Stimulated activated CD8-positive, alpha-beta memory T cell treated with anti-CD3 and anti-CD28 coated beads, Interleukin-7, amount 100 ng/mL, for 24 hours (primary cell): ENCODE measurements around the gene AKAP17A.
A peak's percentile ranks its signal among the peaks of the same experiment; 100 is the strongest.
"Not testable (repeated sequence)": the region's sequence is repeated elsewhere in the genome, so short reads cannot be mapped to it uniquely, and the experiment has no call there.

Experiments used
- DNase-seq: peaks from one replicate; pipeline ENCODE4 v3.0.0-alpha.2; 2020; ENCODE audit warnings: low read depth

The AKAP17A gene, protein sequence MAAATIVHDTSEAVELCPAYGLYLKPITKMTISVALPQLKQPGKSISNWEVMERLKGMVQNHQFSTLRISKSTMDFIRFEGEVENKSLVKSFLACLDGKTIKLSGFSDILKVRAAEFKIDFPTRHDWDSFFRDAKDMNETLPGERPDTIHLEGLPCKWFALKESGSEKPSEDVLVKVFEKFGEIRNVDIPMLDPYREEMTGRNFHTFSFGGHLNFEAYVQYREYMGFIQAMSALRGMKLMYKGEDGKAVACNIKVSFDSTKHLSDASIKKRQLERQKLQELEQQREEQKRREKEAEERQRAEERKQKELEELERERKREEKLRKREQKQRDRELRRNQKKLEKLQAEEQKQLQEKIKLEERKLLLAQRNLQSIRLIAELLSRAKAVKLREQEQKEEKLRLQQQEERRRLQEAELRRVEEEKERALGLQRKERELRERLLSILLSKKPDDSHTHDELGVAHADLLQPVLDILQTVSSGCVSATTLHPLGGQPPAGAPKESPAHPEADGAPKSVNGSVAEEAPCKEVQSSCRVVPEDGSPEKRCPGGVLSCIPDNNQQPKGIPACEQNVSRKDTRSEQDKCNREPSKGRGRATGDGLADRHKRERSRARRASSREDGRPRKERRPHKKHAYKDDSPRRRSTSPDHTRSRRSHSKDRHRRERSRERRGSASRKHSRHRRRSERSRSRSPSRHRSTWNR

DNA sequence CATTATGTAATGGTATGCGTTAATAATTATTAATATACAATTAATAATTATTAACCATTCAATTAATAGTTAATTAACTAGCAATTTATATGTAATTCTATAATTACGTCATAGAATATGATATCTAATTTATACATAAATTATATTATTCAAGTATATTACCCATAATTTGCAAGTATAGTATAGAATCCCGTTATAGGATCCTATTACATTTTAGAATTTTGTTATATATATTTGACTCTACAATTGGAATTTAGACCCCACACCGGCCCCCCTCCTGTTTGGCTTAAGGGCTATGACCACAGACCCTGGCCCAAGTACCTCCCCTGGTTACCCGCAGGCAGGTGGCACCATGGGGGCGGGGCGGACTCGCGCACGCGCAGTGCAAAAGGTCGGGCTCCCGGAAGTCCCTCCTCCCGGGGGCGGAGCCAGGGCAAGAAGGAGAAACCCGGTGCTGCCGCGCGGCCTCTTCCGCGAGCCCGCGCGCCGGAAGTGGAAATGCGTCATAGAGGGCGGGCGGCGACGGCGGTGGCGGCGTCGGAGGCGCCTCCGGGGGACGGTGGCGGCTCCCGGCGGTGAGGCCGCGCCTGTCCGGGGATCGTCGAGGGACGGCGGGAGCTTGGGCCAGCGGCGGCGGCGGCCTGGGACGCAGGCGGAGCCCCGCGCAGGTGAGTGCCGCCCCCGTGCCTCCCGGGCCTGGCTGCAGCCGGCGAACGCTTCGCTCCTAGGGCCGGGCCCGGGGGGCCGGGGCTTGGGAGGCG lies at the start of gene AKAP17A:
Gene AKAP17A (plus strand): TSS at position 503 of the 761 bp plus-strand sequence. CDS start 1,859 bp downstream, outside the sequence.
- peak; percentile 99 for DNase-seq

DNA sequence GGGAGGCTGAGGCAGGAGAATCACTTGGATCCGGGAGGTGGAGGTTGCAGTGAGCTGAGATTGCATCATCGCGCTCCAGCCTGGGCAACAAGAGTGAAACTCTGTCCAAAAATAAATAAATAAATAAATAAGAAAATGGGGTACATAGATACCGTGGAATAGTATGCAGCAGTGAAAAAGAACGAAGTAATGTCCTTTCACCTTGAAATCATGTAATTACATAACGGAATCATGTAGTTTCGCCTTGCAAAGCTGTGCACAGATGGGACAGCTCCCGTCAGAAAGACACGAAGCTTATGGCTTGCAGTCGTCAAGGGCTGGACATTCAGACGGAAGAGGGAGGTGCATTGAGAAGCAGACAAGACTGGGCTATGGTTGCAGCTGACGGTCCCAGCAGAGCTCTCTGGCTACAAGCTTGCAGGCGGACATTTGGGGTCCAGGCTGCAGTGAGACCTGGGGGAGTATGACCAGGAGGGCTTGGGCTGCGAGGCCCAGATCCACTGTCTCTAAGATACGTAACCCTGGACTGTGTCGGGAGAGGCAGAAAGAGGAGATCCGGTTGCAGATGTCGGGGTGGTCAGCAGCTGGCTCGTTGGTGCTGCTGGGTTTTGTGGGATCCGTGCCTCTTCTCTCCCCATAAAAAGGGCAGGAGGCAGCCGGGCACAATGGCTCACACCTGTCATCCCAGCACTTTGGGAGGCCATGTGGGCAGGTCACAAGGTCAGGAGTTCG lies 48.2 kb upstream of the AKAP17A start:
- DNase-seq = no peak

DNA sequence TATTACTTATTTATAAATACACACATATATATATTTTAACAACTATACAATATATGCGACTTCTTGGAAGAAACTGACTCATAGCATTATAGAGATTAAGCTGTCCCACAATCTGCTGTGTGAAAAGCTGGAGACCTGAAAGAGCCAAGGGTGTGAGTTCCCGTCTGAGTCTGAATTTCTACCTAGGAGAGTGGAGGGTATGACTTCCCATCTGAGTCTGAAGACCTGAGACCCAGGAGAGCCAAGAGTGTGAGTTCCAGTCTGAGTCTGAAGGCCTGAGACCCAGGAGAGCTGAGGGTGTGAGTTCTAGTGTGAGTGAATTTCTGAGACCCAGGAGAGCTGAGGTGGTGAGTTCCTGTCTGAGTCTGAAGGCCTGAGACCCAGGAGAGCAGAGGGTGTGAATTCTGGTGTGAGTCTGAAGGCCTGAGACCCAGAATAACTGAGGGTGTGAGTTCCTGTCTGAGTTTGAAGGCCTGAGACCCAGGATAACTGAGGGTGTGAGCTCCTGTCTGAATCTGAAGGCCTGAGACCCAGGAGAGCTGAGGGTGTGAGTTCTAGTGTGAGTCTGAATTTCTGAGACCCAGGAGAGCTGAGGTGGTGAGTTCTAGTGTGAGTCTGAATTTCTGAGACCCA lies 45.5 kb upstream of the AKAP17A start:
- no peak for DNase-seq

DNA sequence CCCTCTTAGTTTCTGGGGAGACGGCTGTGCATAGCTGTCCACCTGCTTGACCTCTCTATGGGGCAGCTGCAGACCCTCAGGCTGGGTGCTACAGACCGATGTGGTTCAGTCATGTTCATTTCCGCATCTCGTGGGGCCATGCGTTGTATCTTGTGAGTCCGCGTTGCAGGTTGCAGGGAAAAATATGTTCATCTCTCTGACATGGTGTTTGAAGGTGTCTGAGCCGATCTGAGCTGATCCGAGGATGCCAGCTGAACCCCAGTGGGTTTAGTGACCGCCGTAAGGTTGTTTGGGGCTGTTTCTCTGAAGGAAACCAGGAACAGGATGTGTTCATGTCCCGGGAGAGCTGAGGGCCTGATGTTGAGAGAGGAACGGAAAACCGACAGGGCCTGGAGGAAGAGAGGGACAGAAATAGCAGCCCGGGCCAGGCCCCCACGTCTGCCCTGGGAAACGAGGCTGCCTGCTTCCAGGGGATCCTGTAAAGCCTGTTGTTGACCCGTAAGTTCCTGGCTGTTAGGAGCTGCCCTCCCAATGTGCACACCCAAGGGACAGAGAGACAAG lies 44.6 kb upstream of the AKAP17A start:
- DNase-seq = no peak

DNA sequence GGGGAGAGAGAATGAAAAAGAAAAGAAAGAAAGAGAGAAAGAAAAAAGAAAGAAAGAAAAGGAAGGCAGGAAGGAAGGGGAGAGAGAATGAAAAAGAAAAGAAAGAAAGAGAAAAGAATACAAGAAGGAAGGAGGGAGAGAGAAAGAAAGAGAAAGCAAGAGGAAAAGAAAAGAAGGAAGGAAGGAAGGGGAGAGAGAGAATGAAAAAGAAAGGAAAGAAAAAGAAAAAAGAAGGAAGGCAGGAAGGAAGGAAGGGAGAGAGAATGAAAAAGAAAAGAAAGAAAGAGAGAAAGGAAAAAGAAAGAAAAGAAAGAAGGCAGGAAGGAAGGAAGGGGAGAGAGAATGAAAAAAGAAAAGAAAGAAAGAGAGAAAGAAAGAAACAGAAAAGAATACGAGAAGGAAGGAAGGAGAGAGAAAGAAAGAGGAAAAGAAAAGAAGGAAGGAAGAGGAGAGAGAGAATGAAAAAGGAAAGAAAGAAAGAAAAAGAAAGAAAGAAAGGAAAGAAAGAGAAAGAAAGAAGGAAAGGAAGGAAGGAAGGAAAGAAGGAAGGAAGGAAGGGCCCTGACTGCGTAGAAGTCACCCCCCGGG lies 39.4 kb upstream of the AKAP17A start:
- DNase-seq = no peak

DNA sequence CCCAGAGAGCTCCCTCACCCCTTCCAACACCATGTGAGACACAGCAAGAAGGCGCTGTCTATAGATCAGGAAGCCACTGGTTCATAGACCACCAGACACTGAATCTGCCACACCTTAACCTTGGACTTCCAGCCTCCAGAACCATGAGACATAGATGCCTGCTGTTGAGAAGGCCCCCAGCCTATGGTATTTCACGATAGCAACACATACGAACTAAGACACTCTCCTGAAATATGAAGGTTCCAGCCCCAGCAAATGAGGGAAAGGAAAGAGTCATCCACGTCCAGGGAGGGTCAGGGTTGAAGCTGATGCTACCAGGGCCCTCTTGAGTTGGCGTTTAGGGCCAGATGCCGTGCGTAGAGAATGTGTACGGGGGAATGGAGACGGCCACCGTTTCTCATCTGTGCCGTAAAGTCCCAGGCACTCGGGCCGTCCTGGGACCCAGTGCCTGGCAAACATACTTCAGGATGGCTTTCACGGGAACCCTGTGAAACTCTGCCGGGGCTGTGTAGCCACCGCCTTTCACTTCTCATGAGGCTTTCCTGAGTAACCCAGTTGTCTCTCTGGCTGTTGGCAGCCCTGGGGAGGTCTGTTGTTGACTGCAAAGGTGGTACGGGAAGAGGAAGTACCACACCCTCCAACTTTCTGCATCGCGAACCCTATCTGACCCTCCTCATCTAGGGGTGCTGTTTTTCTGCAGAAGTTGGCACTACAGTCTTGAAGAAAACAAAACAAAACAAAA lies 36.8 kb upstream of the AKAP17A start:
- no peak for DNase-seq

DNA sequence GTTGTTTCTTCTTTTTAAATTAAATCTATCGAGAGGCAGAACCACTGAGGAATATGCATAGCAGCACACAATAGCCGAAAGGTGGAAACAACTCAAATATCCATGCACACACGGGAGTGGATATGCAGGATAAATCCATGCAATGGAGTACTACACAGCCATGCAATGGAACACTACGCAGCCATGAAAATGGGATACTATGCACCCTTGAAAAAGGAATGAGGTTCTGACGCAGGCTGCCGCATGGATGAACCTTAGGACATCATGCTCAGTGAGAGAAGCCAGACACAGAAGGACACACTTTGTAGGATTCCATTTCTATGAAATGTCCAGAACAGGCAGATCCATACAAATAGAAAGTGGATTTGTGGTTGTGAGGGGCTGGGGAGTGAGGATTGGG lies 36.0 kb upstream of the AKAP17A start:
- DNase-seq = no peak

DNA sequence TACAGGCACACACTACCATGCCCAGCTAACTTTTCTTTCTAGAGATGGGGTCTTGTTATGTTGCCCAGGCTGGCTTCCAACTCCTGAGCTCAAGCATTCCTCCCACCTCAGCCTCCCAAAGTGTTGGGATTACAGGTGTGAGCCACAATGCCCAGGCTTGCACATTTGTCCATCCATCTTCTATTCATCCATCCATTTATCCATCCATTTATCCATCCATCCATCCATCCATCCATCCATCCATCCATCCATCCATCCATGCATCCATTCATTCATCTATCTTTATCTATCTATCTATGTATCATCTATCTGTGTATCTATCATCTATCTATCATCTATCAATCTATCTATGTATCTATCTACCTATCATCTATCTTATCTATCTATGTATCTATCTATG lies 34.0 kb upstream of the AKAP17A start:
- DNase-seq = not testable (repeated sequence)

DNA sequence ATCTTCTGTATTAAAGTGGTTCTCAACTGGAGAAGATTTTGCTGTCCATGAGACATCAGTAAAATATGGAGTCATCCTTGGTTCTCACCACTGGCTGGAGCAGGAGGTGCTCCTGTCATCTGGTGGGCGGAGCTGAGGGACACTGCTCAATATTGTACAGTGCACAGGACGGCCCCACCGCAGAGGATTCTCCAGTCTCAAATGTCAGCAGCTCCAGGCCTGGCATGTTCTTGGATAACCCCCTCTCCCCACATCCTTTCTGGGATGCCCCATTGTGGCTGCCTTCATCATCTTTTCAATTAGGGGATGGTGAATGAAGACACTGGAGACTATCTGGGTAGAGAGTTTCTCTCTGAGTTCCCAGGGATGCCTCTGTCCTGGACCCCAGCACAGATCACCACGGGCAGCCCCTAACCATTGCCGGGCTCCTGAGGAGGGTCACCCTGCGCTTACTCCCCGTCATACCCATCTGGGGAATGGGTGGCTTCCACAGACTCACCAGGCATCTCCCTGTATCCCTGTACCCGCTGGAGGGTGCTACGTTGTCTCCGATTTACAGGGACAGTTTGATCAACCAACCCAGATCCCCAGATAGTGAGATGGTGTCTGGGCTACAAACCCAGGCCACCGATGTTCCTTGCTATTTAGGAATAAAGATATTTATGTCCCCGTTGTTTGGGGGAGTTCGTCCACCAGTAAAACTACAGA lies 32.5 kb upstream of the AKAP17A start:
- DNase-seq = no peak

DNA sequence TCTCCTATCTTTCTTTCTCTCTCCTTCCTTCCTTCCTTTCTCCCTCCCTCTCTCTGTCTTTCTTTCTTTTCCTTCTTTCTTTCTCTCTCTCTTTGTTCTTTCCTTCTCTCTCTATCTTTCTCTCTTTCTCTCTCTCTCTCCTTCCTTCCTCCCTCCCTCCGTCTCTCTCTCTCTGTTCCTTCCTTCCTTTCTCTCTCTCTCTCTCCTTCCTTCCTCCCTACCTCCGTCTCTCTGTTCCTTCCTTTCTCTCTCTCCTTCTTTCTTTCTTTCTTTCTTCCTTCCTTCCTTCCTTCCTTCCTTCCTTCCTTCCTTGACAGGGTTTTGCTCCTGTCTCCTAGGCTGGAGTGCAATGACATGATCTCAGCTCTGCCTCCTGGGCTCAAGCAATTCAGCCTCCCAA lies 30.2 kb upstream of the AKAP17A start:
- no peak for DNase-seq

DNA sequence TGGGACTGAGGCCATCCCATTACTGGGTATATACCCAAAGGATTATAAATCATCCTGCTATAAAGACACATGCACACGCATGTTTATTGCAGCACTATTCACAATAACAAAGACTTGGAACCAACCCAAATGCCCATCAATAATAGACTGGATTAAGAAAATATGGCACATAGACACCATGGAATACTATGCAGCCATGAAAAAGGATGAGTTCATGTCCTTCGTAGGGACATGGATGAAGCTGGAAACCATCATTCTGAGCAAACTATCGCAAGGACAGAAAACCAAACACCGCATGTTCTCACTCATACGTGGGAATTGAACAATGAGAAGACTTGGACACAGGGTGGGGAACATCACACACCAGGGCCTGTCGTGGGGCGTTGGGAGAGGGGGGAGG lies 27.3 kb upstream of the AKAP17A start:
- DNase-seq = not testable (repeated sequence)

DNA sequence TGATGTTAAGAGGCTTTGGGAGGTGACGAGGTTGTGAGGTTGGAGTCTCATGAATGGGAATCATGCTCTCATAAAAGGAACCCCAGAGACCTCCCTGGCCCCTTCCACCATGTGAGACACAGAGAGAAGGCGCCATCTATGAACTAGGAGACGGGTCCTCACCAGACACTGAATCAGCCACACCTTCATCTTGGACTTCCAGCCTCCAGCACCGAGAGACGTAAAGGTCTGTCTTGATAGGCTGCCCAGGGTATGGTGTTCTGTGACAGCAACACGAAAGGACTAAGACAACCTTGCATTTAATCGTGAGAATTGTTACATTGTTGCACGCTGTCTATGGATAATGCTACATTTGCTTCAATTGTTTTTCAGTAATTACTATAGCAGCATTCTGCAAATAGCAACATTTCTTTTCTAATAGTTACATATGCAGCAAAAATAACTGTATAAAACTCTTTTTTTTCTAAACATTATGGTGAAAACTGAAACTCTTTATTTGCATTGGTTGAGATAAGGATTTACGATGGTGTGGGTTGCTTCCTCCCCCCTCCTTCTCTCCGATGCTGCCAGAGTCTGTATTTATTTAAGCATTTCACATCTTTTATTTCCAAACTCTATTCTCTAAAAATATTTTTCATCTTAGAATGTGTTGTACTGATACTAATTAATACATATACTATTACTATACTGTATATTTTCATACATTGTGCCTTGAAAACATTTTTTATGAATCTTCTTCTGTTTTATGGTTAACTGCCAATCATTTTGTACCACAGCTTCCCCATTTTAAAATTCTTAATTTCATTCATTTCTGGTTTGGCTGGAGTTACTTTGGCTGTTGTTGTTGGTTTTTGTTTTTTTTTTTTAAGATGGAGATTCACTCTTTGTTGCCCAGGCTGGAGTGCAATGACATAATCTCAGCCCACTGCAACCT lies 26.4 kb upstream of the AKAP17A start:
- DNase-seq = no peak

DNA sequence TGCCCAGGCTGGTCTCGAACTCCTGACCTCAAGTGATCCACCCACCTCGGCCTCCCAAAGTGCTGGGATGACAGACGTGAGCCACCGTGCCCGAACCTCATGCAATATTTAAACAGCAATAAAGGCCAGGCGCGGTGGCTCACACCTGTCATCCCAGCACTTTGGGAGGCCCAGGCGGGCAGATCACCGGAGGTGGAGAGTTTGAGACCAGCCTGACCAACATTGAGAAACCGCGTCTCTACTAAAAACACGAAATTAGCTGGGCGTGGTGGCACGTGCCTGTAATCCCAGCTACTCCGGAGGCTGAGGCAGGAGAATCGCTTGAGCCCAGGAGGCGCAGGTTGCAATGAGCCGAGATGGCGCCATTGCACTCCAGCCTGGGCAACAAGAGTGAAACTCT lies 17.2 kb upstream of the AKAP17A start:
- not testable (repeated sequence) for DNase-seq

DNA sequence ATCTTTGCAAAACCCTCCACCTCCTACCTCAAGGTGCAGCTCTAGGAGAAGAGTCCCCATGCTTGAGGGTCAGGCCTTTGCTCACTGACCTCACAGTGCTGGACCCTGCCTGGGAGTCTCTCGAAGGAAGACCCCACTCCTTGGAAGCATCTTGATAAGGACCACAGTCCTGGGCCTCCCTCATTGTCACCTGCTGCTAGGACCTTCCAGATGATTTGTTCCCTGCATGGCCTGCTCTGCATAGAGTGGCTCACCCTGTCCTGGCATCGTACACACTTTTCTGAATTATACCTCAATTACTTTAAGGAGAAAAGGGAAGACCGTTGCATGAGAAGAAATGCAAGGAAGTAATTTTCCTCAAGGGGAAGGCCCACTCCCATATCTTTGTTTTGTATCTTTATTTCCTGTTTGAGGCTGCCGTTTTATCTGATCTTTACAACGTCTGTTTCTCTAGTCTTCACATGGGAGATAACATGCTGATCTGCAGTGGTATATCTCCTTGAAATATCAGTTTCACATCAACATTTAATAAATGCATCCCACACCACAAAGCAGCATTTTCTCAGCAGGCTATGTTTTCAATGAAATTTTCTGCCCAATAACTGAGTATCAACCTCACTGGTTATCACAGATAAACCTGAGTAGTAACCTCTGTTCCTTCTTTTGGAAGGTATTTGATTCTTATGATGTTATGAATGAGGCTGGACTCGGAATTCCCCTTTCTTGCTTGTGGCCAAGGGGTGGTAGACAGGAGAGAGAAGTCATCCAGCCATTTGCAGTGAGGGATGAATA lies 15.0 kb upstream of the AKAP17A start:
- no peak for DNase-seq

DNA sequence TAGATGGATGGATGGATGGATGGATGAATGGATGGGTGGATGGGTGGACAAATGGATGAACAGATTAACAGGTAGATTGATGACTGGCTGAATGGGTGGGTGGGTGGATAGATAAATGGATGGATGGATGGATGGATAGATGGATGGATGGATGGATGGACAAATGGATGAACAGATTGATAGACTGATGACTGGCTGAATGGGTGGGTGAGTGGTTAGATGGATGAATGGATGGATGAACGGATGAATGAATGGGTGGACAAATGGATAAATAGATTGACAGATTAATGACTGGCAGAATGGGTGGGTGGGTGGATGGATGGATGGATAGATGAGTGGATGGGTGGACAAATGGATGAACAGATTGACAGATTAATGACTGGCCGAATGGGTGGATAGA lies 13.6 kb upstream of the AKAP17A start:
- no peak for DNase-seq

DNA sequence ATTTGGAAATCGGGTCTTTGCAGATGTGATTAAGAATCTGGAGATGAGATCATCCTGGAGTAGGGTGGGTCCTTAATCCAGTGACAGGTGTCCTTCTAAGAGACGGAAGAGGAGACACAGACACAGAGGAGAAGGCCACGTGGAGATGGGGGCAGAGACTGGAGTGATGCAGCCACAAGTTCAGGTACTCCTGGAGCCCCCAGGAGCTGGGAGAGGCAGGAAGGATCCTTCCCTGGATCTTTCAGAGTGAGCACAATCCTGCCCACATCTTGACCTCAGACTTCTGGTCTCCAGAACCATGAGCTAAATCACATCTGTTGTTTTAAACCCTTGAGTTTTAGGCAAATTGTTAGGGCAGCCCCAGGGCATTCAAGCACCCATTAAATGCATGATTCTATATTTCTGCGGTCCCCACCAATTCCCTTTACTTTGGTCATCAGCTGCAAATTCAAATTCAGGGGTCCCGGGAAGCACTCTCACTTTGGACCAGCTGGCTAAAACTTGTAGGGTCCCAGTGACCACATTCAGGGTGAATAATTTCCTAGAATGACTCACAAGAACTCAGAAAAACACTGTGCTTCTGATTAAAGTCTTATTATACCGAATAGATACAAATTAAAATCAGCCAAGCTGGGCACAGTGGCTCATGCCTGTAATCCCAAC lies 12.8 kb upstream of the AKAP17A start:
- DNase-seq = no peak

DNA sequence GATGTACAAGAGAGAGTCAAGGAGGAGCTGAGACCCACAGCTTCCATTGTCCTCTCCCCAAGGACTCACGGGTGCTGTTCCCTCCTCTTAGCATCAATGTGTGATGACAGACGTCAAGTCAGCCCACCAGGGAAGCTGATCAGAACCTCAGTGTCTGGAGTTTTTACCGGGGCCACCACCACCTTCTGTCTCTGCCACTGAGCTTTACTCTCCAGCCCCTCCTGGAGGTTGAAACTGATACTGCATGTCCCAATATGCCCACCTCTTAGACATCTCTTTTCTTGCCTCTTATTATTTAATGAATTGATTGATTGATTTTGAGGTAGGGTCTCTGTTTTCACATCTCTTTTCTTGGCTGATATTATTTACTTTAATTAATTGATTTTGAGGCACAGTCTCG lies 10.3 kb upstream of the AKAP17A start:
- peak; percentile 71 for DNase-seq
